Fibroblast of villous mesenchyme (primary cell): ENCODE measurements around the gene GP5. TPM values are rescaled to one million over a fixed set of nuclear protein-coding genes. Genes with fewer than 3 reads are reported as not detected.

Source experiments
- DNase-seq: peaks from one replicate; pipeline ENCODE4 v3.0.0-alpha.2; 2010; ENCODE audit warnings: low read depth
- H3K4me3 ChIP-seq: 2 replicates; pipeline ENCODE4 v1.5.1; 2011; ENCODE audit warnings: low read depth, mild to moderate bottlenecking, low read length
- CTCF ChIP-seq: IDR thresholded peaks from 2 replicates; pipeline ENCODE4 v1.5.1; 2012; ENCODE audit warnings: low read depth, mild to moderate bottlenecking, low read length; ENCODE audit not compliant: insufficient read depth
- total RNA-seq: library from RNA; depleted of rRNA; stranded (reverse); fragments of >200 nt; gene quantifications from 2 replicates; pipeline ENCODE4 v1.2.3, GENCODE V29; 2012

Gene GP5
- total RNA-seq, 1 donor = not detected

GRCh38 chr3:194348354-194348753 lies 50.7 kb downstream of the GP5 start:
- no peak overlapping the region for H3K4me3 ChIP-seq
- no peak for DNase-seq
- TF ChIP-seq CTCF = no peak

- no peak for DNase-seq
- H3K4me3 ChIP-seq = no peak overlapping the region
Observed at GRCh38 chr3:194346621-194347020, 52.4 kb downstream of the GP5 start.

GRCh38 chr3:194346035-194346434 lies 53.0 kb downstream of the GP5 start:
- no peak for TF ChIP-seq CTCF

More at GRCh38 chr3:194346621-194347020, 52.4 kb downstream of the GP5 start:
- TF ChIP-seq CTCF = no peak

More at GRCh38 chr3:194346035-194346434, 53.0 kb downstream of the GP5 start:
- H3K4me3 ChIP-seq = no peak overlapping the region
- DNase-seq = no peak

Other genes with a start within 250 kb of the GP5 start
- not detected in 2 replicates for gene CPN2, start 47.9 kb downstream of the GP5 start, total RNA-seq
- 0.43 and 3.9 TPM in 2 replicates for gene LRRC15, start 29.5 kb downstream of the GP5 start, total RNA-seq
- 190 and 228 TPM in 2 replicates for gene ATP13A3, start 87.7 kb upstream of the GP5 start, total RNA-seq
- gene TMEM44, start 234.2 kb upstream of the GP5 start, total RNA-seq = 11.7 and 23.2 TPM in 2 replicates